Karpas-422 (cell line): ENCODE data around the gene MACROD2. TPM values are rescaled to one million over a fixed set of nuclear protein-coding genes. Genes with fewer than 3 reads are reported as not detected.

Source experiments
- DNase-seq: peaks from one replicate; pipeline ENCODE4 v3.0.0-alpha.2; 2015
- H2AFZ ChIP-seq: fragments of 200-600 bp; sonication (generic); 2 replicates; pipeline ENCODE4 v1.6.1; 2014; ENCODE audit warnings: antibody characterized with exemption, low read length, mixed read lengths
- H3K27ac ChIP-seq: fragments of 200-600 bp; sonication (generic); 2 replicates; pipeline ENCODE4 v1.5.1; 2014; ENCODE audit warnings: mild to moderate bottlenecking, low read length, moderate library complexity
- H3K27me3 ChIP-seq: fragments of 200-600 bp; sonication (generic); 2 replicates; pipeline ENCODE4 v1.6.1; 2014; ENCODE audit warnings: low read length, mixed read lengths
- H3K36me3 ChIP-seq: fragments of 200-600 bp; sonication (generic); 2 replicates; pipeline ENCODE4 v1.6.1; 2014; ENCODE audit warnings: low read length, mixed read lengths; ENCODE audit not compliant: insufficient read depth
- H3K4me1 ChIP-seq: fragments of 200-600 bp; sonication (generic); 2 replicates; pipeline ENCODE4 v1.6.1; 2014; ENCODE audit warnings: mild to moderate bottlenecking, low read length, mixed read lengths
- H3K4me2 ChIP-seq: fragments of 200-600 bp; sonication (generic); 2 replicates; pipeline ENCODE4 v1.6.1; 2014; ENCODE audit warnings: low read length, low read depth, mild to moderate bottlenecking; ENCODE audit not compliant: poor library complexity, severe bottlenecking
- H3K4me3 ChIP-seq: fragments of 200-600 bp; sonication (generic); 2 replicates; pipeline ENCODE4 v1.5.1; 2014; ENCODE audit warnings: mild to moderate bottlenecking, antibody characterized with exemption, low read length, mixed read lengths
- H3K79me2 ChIP-seq: fragments of 200-600 bp; sonication (generic); 2 replicates; pipeline ENCODE4 v1.6.1; 2014; ENCODE audit warnings: mild to moderate bottlenecking, low read length, mixed read lengths
- H3K9ac ChIP-seq: fragments of 200-600 bp; sonication (generic); 2 replicates; pipeline ENCODE4 v1.6.0; 2014; ENCODE audit warnings: low read length
- H3K9me2 ChIP-seq: fragments of 200-600 bp; sonication (generic), shearing (Covaris generic); replicated peaks from 2 replicates; pipeline ENCODE4 v1.6.0; 2014; ENCODE audit warnings: mild to moderate bottlenecking, low read length, moderate library complexity; ENCODE audit not compliant: insufficient read depth
- H3K9me3 ChIP-seq: fragments of 300-700, 200-600 bp; sonication (generic); 2 replicates; pipeline ENCODE4 v1.6.1; 2014; ENCODE audit warnings: low read length, mixed read lengths
- H4K20me1 ChIP-seq: fragments of 200-600 bp; sonication (generic); 2 replicates; pipeline ENCODE4 v1.6.1; 2014; ENCODE audit warnings: mild to moderate bottlenecking, antibody characterized with exemption, low read length, low read depth; ENCODE audit not compliant: insufficient read depth
- total RNA-seq: library from RNA; depleted of rRNA; stranded (reverse); fragments of >200 nt; shearing (Covaris generic); gene quantifications from 2 replicates; pipeline ENCODE4 v1.2.3, GENCODE V29; 2014; ENCODE audit warnings: low replicate concordance

Gene MACROD2
- total RNA-seq, 1 experiment from 2014 or later = 0.15 TPM

DNA sequence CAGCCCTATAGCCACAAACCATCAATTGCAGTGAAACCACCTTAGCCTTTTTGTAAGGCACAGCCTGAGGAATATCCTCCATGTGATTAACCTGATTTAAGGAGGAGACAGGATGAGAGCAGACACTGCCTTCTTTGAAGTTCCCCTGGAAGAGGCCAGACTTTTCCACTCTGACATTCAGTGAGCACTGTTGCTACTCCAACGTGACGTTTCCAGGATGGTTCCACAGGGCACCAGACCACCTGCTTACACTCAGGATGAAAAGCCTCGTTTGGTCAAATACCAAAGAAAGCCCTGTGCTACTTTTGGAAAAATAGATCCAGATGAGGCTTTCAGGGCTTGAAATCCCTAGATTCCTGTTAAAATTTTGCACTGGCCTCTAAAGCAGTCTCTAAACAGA lies 1444.2 kb downstream of the MACROD2 start:
- H3K79me2 ChIP-seq = no peaks in the 10 kb centered on the region
- H4K20me1 ChIP-seq = no peaks in the 10 kb centered on the region
- no peak overlapping the region for H3K9ac ChIP-seq
- H3K36me3 ChIP-seq = no peaks in the 10 kb centered on the region
- H3K9me2 ChIP-seq = no peaks in the 10 kb centered on the region
- no peak for DNase-seq
- peaks cover 3% of the 10 kb centered on the region; the same call in 1 of the 2 replicates for H3K4me1 ChIP-seq
- no peak overlapping the region for H2AFZ ChIP-seq
- H3K4me3 ChIP-seq = no peak overlapping the region
- no peak overlapping the region for H3K4me2 ChIP-seq
- H3K27ac ChIP-seq = no peak overlapping the region
- no peaks in the 10 kb centered on the region for H3K9me3 ChIP-seq
- H3K27me3 ChIP-seq = no peaks in the 10 kb centered on the region

DNA sequence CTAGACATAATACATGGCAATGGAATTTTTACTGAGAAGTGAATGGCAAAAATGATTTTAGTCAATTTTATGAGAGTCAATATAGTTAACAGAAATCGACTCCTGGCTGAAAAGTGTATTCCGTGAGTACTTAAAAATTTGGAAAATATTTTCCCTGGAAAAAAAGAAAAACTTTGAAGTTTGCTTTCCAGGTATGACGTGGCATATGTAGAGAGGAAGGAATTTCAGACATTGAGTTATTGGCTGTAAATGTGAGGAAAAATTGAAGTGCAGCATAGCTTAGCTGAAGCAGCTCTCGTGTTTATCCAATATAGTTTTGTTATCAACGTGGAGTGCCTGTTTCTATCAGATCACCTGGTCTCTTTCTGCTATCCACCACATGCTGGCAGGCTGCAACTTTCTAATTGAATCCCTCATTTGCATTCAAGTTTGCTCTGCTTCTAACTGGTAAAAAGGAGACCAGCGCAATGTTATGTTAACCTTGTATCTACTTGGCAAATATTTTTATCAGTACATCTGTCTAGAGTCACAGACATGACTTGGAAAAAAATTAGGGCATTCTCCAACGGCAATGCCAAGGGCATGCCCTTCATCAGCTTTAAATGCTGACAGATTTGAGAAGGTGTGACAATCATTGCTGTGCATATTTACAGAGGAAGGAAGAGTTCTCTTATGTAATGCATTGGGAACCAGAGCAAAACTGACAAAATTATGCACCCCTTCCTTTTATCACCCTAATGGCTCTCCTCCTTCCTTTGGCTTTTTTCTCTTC lies 1444.9 kb downstream of the MACROD2 start:
- no peak overlapping the region for H3K27ac ChIP-seq
- no peak overlapping the region for H3K4me2 ChIP-seq
- no peaks in the 10 kb centered on the region for H3K9me2 ChIP-seq
- no peak overlapping the region for H3K9ac ChIP-seq
- H3K9me3 ChIP-seq = no peaks in the 10 kb centered on the region
- no peak for DNase-seq
- H4K20me1 ChIP-seq = no peaks in the 10 kb centered on the region
- peaks cover 3% of the 10 kb centered on the region; the same call in 1 of the 2 replicates for H3K4me1 ChIP-seq
- no peaks in the 10 kb centered on the region for H3K79me2 ChIP-seq
- no peaks in the 10 kb centered on the region for H3K36me3 ChIP-seq
- H3K27me3 ChIP-seq = no peaks in the 10 kb centered on the region
- H3K4me3 ChIP-seq = no peak overlapping the region
- H2AFZ ChIP-seq = no peak overlapping the region

DNA sequence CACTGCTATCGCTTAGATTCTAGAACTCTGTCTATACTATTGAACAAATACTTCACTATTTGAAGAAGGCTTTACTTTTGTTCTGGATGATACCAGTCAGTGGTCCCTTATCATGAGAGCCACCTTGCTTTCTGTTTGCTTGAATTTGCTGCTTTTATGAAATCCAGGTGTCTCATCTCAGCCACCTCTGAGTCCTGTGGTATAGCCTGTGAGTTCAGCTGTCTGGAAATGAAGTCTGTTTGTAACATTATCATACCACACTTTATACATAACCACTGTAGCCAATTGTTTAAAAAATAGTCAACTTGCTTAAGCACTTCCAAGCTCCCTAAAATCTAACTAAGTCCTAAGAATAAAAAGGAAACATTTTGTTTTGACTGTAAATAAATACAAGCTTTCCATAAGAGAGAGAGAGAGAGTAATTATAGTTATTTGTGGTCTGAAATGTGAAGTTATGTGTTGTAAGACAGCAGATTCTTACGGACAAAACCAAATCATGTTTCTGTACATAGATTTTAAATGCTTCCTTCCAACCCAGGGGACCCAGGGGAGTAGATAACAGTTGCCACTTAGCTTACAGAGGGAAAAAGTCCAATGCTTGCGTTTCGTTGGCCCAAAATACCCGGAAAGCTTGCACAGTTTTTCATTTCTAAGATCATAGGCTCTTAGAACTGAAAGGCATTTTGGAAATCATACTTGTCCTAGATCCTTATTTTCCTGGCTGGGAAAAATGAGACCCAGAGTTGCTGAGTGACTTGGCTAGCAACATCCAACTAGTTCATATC lies 1449.9 kb downstream of the MACROD2 start:
- Histone ChIP-seq H2AFZ (no peak overlapping the region), H3K36me3 (no peaks in the 10 kb centered on the region), H3K9ac (no peak overlapping the region), H3K4me3 (no peak overlapping the region), H3K27ac (no peak overlapping the region), H3K4me2 (no peak overlapping the region), H3K79me2 (no peaks in the 10 kb centered on the region), H3K9me2 (no peaks in the 10 kb centered on the region), H3K9me3 (no peaks in the 10 kb centered on the region), H4K20me1 (no peaks in the 10 kb centered on the region), H3K27me3 (no peaks in the 10 kb centered on the region), H3K4me1 (peaks cover 3% of the 10 kb centered on the region; the same call in 1 of the 2 replicates)
- DNase-seq = no peak

DNA sequence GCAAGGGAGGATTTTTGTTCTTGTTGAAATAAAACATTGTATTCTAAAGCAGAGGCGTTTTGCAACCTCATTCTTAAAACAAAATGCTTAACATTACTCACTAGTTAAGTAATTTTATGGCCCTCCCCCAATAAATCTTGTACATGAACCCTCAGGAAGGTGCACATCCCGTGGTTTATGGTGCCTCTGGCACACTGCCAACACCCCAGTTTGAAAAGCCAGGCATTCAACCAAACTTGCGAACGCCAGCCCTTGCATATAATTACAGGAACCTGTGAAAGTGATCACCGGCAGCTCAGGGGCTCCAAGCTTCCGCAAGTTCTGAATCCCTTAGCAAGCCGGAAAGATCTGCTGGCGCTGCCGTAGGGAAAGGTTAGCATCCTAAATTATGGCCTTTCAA lies 1451.1 kb downstream of the MACROD2 start:
- H3K9me2 ChIP-seq = no peaks in the 10 kb centered on the region

DNA sequence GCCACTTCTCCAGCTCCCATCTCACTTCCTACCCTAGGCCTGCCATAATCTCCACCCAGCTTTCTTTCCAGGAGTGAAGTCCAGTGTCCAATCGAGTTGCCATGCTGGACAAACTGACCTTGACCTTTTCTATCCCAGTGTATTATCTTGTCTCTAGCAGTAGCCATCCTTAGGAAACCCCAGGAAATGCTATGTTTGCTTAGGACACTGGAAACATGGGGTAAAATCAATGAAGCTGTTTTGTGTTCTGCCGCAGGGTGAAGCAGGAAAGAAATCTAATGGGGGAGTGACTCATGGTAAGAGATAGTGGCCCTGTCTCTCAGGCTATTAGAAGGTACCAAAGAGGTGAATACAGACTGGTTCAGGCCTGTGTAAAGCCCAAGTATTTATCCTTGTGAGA lies 1452.2 kb downstream of the MACROD2 start:
- H3K9ac ChIP-seq = no peak overlapping the region
- no peak overlapping the region for H3K4me2 ChIP-seq
- H3K4me3 ChIP-seq = no peak overlapping the region
- H3K9me2 ChIP-seq = no peaks in the 10 kb centered on the region
- no peaks in the 10 kb centered on the region for H3K79me2 ChIP-seq
- DNase-seq = no peak
- no peaks in the 10 kb centered on the region for H3K36me3 ChIP-seq
- no peaks in the 10 kb centered on the region for H4K20me1 ChIP-seq
- H3K27me3 ChIP-seq = no peaks in the 10 kb centered on the region
- no peak overlapping the region for H3K27ac ChIP-seq
- H2AFZ ChIP-seq = no peak overlapping the region
- no peaks in the 10 kb centered on the region for H3K9me3 ChIP-seq
- H3K4me1 ChIP-seq = no peaks in the 10 kb centered on the region

More for the DNA sequence above, 1451.1 kb downstream of the MACROD2 start:
- Histone ChIP-seq H3K9ac (no peak overlapping the region), H3K9me3 (no peaks in the 10 kb centered on the region), H3K27ac (no peak overlapping the region), H4K20me1 (no peaks in the 10 kb centered on the region), H3K79me2 (no peaks in the 10 kb centered on the region), H3K36me3 (no peaks in the 10 kb centered on the region), H3K4me3 (no peak overlapping the region), H3K4me2 (no peak overlapping the region), H3K27me3 (no peaks in the 10 kb centered on the region), H3K4me1 (no peaks in the 10 kb centered on the region), H2AFZ (no peak overlapping the region)
- no peak for DNase-seq

DNA sequence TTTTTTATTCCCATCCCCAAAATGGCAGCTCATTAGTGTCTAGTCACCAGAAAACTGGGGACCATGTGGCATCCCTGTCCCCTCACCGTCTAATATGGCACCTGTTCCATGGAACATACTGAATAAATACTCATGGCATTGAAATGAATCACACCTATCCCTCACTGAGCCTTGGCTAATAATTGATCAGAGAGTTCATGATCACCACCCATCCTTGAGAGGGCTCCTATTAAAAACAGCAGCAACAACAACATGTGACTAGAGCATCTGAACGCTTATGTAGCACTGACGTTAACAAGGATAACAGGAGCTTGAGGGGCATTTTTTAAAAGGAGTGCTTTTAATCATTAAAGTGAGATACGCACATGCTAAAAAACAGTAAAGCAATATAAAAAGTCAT lies 1453.7 kb downstream of the MACROD2 start:
- DNase-seq = no peak
- no peak overlapping the region for H2AFZ ChIP-seq
- H3K36me3 ChIP-seq = no peaks in the 10 kb centered on the region
- no peak overlapping the region for H3K9ac ChIP-seq
- H4K20me1 ChIP-seq = no peaks in the 10 kb centered on the region
- no peaks in the 10 kb centered on the region for H3K4me1 ChIP-seq
- no peaks in the 10 kb centered on the region for H3K79me2 ChIP-seq
- H3K9me2 ChIP-seq = no peaks in the 10 kb centered on the region
- no peak overlapping the region for H3K4me3 ChIP-seq
- no peak overlapping the region for H3K4me2 ChIP-seq
- H3K9me3 ChIP-seq = no peaks in the 10 kb centered on the region
- H3K27ac ChIP-seq = no peak overlapping the region
- no peaks in the 10 kb centered on the region for H3K27me3 ChIP-seq

DNA sequence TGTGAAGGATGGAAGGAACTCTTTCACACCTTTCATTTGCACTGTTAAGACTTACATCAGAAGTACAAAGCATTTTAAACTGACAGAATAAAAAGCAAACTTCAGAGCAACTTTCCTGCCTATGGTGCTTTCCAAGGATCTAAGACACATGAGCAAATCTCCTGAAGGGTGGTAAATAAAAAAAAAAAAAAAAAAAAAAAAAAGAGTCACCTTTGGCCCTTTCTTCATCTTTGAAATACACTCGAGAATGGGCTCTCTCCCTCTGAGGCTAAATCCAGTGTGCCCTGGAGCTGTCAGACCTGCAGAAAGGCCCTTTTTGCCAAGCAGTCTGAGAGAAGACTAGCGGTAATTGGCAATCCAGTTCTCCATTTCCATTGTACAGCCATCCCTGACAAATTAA lies 1455.9 kb downstream of the MACROD2 start:
- H3K9me2 ChIP-seq = no peaks in the 10 kb centered on the region
- H4K20me1 ChIP-seq = no peaks in the 10 kb centered on the region
- no peak overlapping the region for H3K9ac ChIP-seq

DNA sequence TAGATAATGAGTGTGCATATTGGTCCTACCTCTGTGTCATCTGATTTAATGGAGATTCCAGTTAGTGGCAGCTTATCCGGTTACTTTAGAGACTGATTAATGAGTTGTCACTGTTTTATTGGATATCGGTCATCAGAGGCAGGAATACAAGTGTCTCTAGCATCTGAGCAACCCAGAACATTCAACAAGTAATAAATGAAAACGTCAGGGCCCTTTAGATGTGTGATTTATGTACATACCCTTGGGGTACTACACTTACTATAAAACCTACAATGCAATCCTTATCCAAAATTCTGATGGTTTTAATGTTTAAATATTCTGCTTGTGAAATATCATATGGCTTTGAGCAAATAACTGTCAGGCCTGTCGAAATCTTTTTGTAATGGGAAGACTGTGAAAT lies 1460.0 kb downstream of the MACROD2 start:
- Histone ChIP-seq H3K27me3 (no peaks in the 10 kb centered on the region), H3K4me3 (no peak overlapping the region), H3K9me3 (no peaks in the 10 kb centered on the region), H3K36me3 (no peaks in the 10 kb centered on the region), H3K4me1 (no peaks in the 10 kb centered on the region), H3K4me2 (no peak overlapping the region), H3K9ac (no peak overlapping the region), H3K27ac (no peak overlapping the region), H3K79me2 (no peaks in the 10 kb centered on the region), H3K9me2 (no peaks in the 10 kb centered on the region), H2AFZ (no peak overlapping the region), H4K20me1 (no peaks in the 10 kb centered on the region)
- DNase-seq = no peak

More for the DNA sequence above, 1455.9 kb downstream of the MACROD2 start:
- no peaks in the 10 kb centered on the region for H3K36me3 ChIP-seq
- H3K79me2 ChIP-seq = no peaks in the 10 kb centered on the region
- no peaks in the 10 kb centered on the region for H3K4me1 ChIP-seq
- no peaks in the 10 kb centered on the region for H3K27me3 ChIP-seq
- H3K9me3 ChIP-seq = no peaks in the 10 kb centered on the region
- no peak overlapping the region for H3K4me3 ChIP-seq
- H3K4me2 ChIP-seq = no peak overlapping the region
- H3K27ac ChIP-seq = no peak overlapping the region
- H2AFZ ChIP-seq = no peak overlapping the region
- no peak for DNase-seq
